Right kidney (tissue), 1 donor: Measurements from ENCODE around the gene ITGA3.

Experiments used
- DNase-seq: peaks from one replicate; pipeline ENCODE4 v3.0.0-alpha.2; 2016

Gene ITGA3

DNA sequence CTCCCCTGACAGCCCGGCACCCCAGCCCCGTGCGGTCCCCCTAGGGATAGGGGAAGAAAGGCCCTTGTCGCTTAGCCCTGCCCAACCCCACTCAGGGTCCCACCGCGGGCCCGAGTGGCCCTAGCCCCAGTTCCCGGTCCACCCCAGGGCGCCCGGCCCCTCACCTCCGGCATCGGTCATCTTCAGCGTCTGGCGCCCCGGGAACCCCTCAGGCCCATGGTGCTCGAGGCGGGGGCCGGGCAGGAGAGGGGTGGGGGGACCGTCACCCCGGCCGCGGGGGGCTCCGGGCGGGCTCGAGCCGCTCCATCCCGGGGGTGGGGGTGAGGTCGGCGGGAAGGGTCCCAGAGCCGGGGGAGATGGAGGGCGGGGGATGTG, 73.4 kb downstream of the ITGA3 start:
- DNase-seq, result no peak

DNA sequence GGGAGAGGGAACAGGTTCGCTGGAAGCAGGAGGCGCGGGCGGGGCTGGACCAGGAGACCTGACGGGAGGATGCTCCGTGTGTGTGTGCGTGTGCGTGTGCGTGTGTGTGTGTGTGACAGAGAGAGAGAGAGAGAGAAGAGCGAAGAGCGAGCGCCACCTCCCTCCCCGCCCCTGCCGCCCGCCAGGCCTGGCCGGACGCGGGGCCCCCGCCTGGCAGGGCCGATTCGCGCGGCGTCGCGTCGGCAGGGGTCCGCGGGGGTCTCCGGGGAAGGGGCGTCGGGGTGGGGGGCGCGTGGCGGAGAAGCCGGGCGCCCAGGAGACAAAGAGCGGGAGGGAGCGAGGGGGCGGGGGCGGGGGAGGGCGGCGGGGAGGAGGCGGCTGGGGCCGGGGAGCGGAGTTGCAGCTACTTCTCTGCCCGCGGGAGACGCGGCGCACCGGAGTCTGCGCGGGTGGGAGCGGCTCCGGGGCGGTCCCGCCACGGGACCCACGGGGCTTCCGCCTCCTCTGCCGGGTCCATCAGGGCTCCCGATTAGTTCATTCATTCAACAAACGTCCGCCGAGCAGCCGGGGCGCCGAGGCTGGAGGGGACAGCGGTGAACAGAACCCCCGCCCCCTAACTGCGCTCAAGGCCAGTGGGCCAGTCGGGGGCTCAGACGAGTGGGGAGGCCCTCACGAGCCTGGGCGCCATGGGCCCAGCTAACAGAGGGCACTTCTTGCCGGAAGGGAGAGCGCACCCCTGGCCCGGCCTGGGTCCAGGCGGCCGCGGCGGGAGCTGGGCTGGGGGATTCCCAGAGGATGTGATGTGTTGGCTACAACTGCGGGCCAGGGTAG, 74.0 kb downstream of the ITGA3 start, which contains the start of gene SAMD14:
Gene SAMD14, minus strand, starts transcription at position 433 of the 831 bp plus-strand sequence. CDS start 5,201 bp downstream, outside the sequence.
- DNase-seq, result peak; percentile 76

DNA sequence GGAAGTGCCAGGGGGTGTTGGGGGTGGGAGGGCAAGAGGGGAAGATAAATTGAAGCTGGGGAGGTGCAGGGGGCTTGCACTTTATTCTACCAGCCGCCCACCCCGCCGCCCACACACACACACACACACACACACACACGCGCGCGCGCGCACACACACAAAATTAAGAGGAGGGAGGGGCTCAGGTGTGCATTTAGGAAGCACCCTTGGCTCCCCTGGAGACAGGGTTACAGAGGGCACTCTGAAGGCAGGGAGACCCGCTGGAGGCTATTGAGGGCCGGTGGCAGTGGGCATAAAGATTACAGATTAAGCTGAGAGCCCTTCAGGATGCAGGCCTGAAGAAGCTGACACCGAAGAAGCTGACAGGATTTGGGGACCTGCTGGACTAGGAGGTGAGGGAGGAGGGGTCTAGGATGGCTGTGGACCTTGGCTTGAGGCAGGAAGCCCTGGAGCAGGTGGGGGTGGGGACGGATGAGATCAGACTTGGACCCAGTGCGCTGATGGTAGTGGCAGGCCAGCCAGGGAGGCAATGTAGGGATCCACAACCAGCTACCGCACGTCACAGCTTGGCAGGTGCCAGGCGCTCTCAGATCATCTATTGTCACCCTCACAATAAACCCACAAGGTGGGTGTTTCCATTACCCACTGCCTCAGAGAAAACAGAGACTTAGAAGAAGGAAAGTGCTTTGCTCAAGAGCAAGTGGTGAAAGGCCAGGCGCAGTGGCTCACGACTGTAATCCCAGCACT, 74.8 kb downstream of the ITGA3 start:
- DNase-seq, result no peak

DNA sequence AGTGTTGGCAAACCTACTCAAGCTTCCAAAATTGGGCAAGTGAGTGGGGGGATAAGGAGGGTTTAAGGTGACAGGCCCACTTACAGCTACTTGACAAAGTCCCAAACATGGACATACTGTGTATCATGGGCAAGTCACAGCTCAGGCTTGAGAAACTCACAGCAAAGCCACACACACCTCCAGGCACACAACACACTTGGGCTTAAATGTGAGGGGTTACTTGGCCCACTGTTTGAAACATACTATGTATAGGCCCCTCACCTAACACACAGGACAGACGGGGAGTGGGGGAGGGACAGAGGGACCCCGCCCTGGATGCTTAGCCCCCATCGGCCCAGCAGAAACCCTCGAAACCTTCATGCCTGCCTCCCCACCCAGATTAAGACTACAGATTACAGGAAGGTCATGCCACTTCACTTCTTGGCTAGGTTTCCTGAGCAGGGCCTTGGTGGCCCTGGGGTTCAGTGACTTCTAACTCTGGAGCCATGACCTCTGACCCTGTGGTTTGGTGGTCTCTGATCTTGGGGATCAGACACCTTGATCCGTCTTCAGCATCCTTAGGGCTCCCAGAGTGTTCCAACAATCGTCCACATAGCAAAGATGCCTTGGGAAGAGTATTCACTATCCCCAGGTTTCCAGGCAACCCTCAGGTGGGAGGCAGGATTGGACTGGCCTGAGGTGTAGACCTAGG, 76.3 kb downstream of the ITGA3 start:
- DNase-seq, result no peak

DNA sequence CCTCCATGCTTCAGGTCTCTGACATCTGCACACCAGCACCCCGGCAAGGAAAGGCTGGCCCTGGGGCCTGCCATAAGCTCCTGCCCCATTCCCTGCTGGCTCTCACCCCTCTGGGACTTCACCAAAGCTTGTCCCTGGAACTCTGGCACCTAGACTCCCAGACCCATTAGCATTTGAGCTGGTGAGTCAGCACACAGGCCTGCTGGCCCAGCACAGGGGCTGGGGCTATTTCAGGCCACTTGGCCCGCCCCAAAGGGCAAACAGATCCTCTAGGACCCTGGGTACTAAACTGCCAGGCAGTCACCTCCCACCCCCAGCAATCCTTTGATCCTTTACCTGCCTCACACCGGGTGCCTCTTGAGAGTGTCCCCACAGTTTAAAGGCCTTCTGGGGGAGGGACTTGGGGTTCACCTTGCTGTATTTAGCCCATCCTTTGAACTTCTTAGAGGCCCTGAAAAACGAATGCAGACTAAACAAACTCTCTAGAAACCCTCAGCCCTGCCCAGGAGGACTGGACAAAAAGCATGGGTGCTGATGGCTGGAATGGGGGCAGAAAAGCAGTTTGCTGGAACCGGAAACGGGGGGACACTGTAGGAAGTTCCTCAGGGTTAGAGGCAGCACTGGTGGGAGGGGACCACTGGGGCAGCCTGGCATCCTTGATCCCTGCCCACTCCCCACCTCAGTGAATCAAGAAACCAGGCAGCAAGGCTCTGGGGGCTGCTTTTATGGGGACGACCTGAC, 77.3 kb downstream of the ITGA3 start:
- no peak for DNase-seq

DNA sequence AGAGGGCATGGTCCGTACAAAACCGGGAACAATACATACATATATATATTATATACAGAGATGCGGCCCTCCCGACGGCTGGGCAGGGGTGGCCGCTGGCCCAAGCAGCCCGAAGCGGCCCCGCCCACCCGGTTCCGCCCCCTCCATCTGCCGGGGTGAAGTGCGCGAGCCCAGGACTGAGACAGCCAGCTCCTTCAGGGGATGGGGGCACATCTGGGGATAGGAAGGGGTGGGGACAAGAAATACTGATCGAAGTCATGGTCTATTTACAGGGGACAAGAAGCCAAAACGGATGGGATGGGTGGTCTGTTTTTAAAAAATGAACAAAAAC, 77.8 kb downstream of the ITGA3 start:
- DNase-seq, result no peak

DNA sequence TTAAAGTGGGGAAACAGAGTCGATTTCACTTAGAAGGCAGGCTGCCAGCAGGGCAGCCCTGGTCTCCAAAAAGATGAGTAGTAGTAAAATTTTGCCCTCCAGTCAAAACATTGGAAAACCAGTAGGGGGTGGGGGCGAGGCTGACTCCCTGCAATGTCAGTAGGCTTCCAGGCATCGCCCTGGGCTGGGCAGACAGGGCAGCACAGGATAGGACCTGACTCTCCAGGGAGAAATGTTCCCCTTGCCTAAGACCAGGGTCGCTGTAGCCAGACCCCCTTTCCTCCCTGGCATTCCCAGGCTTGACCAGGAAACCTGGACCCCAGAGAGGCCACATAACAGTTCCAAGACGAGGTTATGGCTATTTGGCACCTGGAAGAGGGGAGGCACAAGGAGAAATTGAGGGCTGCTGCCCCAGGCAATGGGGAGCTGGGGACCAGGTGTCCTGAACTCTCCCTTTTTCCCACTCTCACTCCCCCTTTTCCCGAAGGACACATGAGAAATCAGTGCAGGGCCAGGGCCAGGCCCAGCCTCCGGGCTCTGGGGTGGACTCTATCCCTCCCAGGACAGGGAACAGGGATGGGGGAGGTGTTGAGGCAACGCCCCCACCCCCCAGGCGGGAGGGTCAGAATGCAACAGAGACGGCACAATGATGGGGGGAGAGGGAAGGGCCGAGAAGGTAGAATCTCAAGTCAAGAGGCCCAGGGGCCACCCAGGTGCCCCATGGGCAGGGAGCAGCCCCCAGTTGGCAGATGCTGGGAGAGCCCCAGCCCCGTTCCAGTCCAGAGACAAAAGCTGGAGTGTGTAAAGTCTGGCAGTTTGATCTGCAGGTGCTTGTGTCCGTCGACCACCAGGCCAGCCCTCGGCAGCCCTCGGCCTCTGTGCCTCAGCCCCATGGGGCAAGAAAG, 78.5 kb downstream of the ITGA3 start:
- no peak for DNase-seq

DNA sequence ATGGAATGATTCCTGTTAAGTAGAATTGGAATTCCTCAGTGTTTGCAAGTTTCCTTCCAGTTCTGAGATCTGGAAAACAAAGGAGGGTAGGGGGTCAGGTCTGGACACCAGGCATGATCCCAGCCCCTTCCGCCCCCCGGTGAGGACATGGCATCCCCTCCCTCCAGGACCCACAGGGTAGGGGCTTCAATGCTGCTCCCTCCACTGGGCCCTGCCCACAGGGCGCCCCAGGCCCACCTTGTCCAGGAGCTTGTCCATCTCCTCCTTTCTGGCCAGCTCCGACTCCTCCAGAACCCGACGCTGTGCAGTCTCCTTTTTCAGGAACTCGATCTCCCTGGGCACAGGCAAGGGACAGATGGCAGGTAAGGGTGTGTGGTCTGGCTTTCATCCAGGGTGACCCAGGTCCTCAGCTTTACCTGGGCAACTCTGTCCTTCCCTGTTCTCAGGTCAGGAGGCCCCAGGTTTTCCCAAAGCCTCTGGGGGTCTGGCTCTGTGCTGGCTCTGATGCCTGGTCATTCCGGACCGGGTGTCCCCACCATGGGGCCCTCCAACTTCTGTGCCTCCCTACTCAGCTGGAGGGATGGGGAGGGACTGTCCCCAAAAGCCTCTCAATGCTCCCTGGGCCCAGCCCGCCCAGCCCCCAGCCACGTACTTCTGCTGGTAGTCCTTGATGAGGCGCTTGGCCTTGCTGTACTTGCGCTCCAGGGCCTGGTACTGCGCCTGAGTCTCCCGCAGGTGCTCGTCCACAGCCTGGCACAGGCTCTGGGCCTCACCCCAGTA, 79.6 kb downstream of the ITGA3 start:
- DNase-seq, result no peak

DNA sequence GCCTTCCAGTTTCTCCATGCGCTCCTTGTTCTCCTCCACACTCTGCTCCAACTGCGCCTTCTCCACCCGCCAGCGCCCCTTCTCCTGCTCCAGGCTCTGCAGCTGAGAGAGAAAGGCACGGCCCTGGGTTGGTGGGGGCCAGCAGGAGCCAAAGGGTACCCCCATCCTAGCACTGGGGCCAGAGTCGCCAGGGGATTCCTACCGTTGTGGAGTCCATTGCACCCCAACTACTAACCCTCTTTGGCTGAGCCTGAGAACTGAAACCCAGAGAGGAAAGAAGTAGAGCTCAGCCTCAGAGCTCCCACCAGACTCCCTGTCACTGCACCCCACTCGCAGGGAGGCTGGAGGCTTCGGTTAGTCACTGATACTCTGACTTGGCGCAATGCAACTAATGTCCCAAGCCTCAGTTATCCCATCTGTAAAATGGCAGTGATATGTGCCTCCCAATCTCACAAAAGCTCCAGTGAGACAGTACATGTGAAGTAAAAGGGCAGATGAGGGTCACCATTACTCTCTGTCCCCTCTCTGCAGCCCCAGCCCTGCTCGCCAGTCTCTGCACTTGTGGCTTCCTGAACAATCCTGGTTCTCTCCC, 80.3 kb downstream of the ITGA3 start:
- DNase-seq, result no peak

DNA sequence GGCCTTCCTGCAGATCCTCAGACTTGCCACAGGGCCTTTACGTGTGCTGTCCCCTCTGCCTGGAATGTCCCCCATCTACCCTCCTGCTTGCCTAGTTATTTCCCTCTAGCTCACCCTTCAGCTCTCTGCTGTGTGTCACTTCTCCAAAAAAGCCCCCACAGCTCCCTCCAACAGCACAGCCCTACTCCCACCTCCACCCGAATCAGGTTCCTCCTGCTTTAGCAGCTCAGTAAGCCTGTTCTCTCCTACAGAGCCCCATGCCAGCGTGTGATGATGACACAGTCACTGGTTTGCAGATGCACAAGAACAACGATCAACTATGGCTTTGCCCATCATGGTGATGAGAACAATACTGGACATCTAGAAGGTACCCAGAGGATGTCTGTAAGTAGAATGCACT, 81.1 kb downstream of the ITGA3 start:
- DNase-seq, result no peak

DNA sequence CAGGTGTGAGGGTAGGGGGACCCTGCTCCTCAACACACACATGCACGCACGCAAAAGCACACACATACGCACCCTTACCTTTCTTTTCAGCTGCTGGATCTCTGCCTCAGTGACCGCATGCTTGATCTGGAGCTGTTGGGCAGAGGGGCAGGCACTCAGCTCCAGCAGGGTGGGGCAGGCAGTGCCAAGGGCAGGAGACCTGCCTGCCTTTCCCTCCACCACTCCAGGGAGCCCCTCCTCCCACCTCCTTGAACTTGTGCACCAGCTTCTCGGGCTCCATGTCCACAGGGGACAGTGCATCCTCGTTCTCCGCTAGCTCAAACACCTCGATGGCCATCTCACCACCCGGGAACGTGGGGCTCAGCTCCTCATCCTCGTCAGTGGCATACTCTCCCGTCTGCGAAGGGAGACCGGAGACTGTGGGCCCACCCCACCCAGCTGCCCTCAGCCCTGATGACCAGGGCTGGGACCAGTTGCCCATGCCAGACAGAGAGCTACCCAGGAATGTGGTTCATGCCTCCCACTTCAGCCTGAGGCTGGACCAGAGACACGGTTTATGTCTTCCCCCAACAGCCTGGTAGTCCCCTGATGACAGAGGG, 83.4 kb downstream of the ITGA3 start:
- no peak for DNase-seq
